Testis (tissue), 3 donors: ENCODE data around the gene APOBEC3F. TPM values are rescaled to one million over a fixed set of nuclear protein-coding genes. Genes with fewer than 3 reads are reported as not detected.
"Not testable (repeated sequence)": the region's sequence is repeated elsewhere in the genome, so short reads cannot be mapped to it uniquely, and the experiment has no call there.

Experiments used
- DNase-seq: peaks from one replicate; pipeline ENCODE4 v3.0.0-alpha.2; 2019
- H3K27ac ChIP-seq, 2 donors: fragments of 200-600 bp; sonication (generic); one replicate each; pipeline ENCODE4 v1.5.1; 2019
- H3K27me3 ChIP-seq: fragments of 200-600 bp; sonication (generic); one replicate; pipeline ENCODE4 v1.5.1; 2019
- H3K36me3 ChIP-seq: fragments of 200-600 bp; sonication (generic); one replicate; pipeline ENCODE4 v1.5.1; 2017; ENCODE audit warnings: low read depth; ENCODE audit errors: missing control alignments
- H3K4me1 ChIP-seq: fragments of 200-600 bp; sonication (generic); one replicate; pipeline ENCODE4 v1.5.1; 2019
- H3K4me3 ChIP-seq, 2 donors: fragments of 200-600 bp; sonication (generic); one replicate each; pipeline ENCODE4 v1.5.1; 2017 to 2019
- H3K9me3 ChIP-seq: fragments of 200-600 bp; sonication (generic); one replicate; pipeline ENCODE4 v1.5.1; 2017
- CTCF ChIP-seq, 3 experiments: fragments of 450-650 bp in 2 of 3; fragments of 200-600 bp in 1 of 3; sonication (generic) in 1 of 3; IDR thresholded peaks; one replicate each; pipeline ENCODE4 v1.5.1; 2016 to 2019; ENCODE audit warnings: antibody characterized with exemption in 3 of 3, mild to moderate bottlenecking in 2 of 3, moderate library complexity in 1 of 3
- POLR2A ChIP-seq: fragments of 450-650 bp; IDR thresholded peaks from one replicate; pipeline ENCODE4 v1.6.1; 2017; ENCODE audit warnings: antibody characterized with exemption, mild to moderate bottlenecking, moderate library complexity
- WGBS, 2 donors: methylation state at CpG; one replicate each; pipeline ENCODE4 v1.1.5; 2018; 5-methylcytosine and 5-hydroxymethylcytosine counted together
- intact Hi-C: fragments of 100-400 bp; cut with DNase I; formaldehyde crosslinking; loops from one replicate; pipeline ENCODE4 v1.15.1; 2023; ENCODE audit warnings: low total_unique reads
- polyA plus RNA-seq: library from polyadenylated mRNA; stranded (reverse); fragments of 350-450 nt; fragmentation: Illumina TruSeq; extraction: RNeasy Lipid Tissue Mini Kit (QIAGEN cat#74804); gene quantifications from one replicate; pipeline ENCODE4 v1.2.3, GENCODE V29; 2014; ENCODE audit warnings: low read depth, low replicate concordance; ENCODE audit not compliant: insufficient read depth
- total RNA-seq, 2 donors: library from RNA; depleted of rRNA; stranded (reverse); fragments of >200 nt; gene quantifications; one replicate each; pipeline ENCODE4 v1.2.3, GENCODE V29; 2016

Gene APOBEC3F
- total and polyA plus RNA-seq, 3 donors from 2014 or later = 19.0 to 30.5 (median 26.8) TPM

GRCh38 chr22:39007177-39007576 is 33.5 kb upstream of the APOBEC3F start:
- Histone ChIP-seq H3K9me3 (no peaks in the 10 kb centered on the region), H3K36me3 (no peaks in the 10 kb centered on the region), H3K27me3 (no peaks in the 10 kb centered on the region), H3K4me1 (peaks cover 10% of the 10 kb centered on the region), H3K27ac (no peak overlapping the region), H3K4me3 (no peak overlapping the region)
- 97 to 98% methylated on average over 5 of the region's 5 CpGs for WGBS, 2 donors
- TF ChIP-seq CTCF (IDR thresholded peaks at IDR 0.05) (no peak), POLR2A (no peak)
- DNase-seq = no peak
- intact Hi-C loops = loop anchor here (10.0 kb wide), 2 partner anchors 118 to 142 kb away; no protein-coding TSS in a partner anchor

GRCh38 chr22:39008271-39008850 is 32.3 kb upstream of the APOBEC3F start:
- H3K9me3 ChIP-seq, H3K27ac ChIP-seq, H3K4me3 ChIP-seq, DNase-seq, H3K27me3 ChIP-seq, H3K36me3 ChIP-seq: not testable (repeated sequence)
- 86 to 87% methylated on average over 8 of the region's 8 CpGs for WGBS, 2 donors
- intact Hi-C loops = loop anchor here (10.0 kb wide), 2 partner anchors 116 to 144 kb away; no protein-coding TSS in a partner anchor
- H3K4me1 ChIP-seq = peaks cover 15% of the 10 kb centered on the region

GRCh38 chr22:39010946-39011345 is 29.7 kb upstream of the APOBEC3F start:
- Histone ChIP-seq H3K9me3 (no peaks in the 10 kb centered on the region), H3K4me3 (no peak overlapping the region), H3K27ac (no peak overlapping the region), H3K27me3 (no peaks in the 10 kb centered on the region), H3K4me1 (peaks cover 28% of the 10 kb centered on the region), H3K36me3 (no peaks in the 10 kb centered on the region)
- no peak for TF ChIP-seq CTCF (IDR thresholded peaks at IDR 0.05)
- no peak for TF ChIP-seq POLR2A
- intact Hi-C loops = no loop called here
- no peak for DNase-seq
- WGBS, 2 donors = 81% methylated on average over 15 of the region's 15 CpGs

- H3K4me3 ChIP-seq = no peak overlapping the region
- H3K36me3 ChIP-seq = no peaks in the 10 kb centered on the region
- no peaks in the 10 kb centered on the region for H3K9me3 ChIP-seq
- 52 to 61% methylated on average over 29 of the region's 29 CpGs for WGBS, 2 donors
- no peaks in the 10 kb centered on the region for H3K27me3 ChIP-seq
- DNase-seq = peak; percentile 87
- TF ChIP-seq CTCF (IDR thresholded peaks at IDR 0.05) = peak in 1 of 3 experiments; percentile 9
- TF ChIP-seq POLR2A = no peak
- peaks cover 28% of the 10 kb centered on the region for H3K4me1 ChIP-seq
- intact Hi-C loops = no loop called here
- peak overlapping the region; percentile 88 to 89 for H3K27ac ChIP-seq
Observed at GRCh38 chr22:39012533-39013511, 27.8 kb upstream of the APOBEC3F start.

- DNase-seq, H3K27me3 ChIP-seq, intact Hi-C loops, H3K9me3 ChIP-seq, H3K36me3 ChIP-seq: not testable (repeated sequence)
- 24 to 54% methylated on average over 6 of the region's 6 CpGs for WGBS, 2 donors
- H3K4me1 ChIP-seq = peaks cover 28% of the 10 kb centered on the region
- H3K4me3 ChIP-seq = peak overlapping the region; percentile 55 to 74
- H3K27ac ChIP-seq = peak overlapping the region; percentile 88 to 89
Observed at GRCh38 chr22:39013561-39013941, 27.1 kb upstream of the APOBEC3F start.
